ENCODE measurements around the gene EHD4.
A peak's percentile ranks its signal among the peaks of the same experiment; 100 is the strongest.

EHD4 gene

DNA sequence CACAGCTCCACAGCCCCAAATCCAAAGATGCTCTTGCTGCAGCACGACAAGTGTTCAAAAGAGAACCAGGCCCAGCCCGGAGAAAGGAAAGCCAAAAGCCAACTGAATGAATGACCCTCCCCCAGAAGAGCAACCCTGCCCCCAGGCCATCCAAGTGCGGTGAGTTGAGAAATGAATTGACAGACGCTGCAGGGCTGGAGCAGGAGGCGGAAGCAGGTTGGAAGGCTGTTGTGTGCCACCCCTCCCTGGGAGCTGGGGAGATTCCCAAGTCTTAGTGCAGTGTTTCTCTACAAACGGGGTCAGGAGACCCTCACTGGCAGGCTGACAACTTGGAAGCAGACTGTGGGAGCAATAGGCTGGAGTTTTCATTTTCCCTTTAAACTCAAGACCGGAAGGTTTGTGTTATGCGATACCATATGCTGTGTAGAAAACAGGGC, 75.0 kb downstream of the EHD4 start:
- H3K27ac ChIP-seq, result no peak overlapping the region
- no peak for TF ChIP-seq ZFX (IDR thresholded peaks at IDR 0.05)
- TF ChIP-seq CTCF (conservative IDR thresholded peaks at IDR 0.05), result no peak

DNA sequence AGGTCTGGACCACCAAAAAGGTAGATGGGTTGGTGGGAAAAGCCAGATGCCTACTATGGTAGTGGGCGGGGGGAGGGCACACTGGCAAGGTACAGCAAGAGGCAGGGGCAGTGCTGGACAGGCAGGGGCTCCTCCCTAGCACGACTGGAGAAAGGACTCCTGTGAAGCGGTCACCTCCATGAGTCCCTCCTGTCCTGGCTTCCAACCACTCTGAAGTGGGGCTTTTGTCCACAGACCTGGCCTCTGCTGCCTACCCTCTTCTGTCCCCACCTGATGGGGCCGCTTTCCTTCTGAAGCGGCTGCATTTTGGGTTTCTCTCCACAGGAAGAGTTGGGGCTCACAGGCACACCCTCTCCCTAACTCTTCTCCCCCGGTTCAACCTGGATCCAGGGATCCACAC, 75.8 kb downstream of the EHD4 start:
- no peak overlapping the region for H3K27ac ChIP-seq
- TF ChIP-seq CTCF (conservative IDR thresholded peaks at IDR 0.05), result no peak
- no peak for TF ChIP-seq ZFX (IDR thresholded peaks at IDR 0.05)

GRCh38 chr15:41895957-41896356, 76.4 kb downstream of the EHD4 start:
- no peak for TF ChIP-seq CTCF (conservative IDR thresholded peaks at IDR 0.05)
- TF ChIP-seq ZFX (IDR thresholded peaks at IDR 0.05), result no peak
- no peak overlapping the region for H3K27ac ChIP-seq

DNA sequence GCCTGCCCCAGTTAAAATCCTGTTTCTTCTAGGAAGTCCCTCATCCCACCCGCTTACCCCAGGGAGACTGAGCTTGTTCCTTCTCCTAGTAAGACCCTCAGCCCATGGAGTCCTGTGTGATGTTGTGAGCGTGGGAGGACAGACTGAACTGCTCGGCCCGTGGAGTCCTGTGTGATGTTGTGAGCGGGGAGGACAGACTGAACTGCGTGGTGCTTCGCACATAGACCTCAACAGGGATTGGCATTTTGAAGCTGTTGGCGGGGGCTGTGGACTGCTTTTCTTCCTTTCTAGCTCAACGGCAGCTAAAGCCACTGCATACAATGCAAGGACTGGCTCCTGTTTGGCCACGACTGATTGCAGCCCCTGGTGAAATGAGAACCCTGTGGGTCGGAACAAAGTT, 76.9 kb downstream of the EHD4 start:
- no peak for TF ChIP-seq CTCF (conservative IDR thresholded peaks at IDR 0.05)
- no peak for TF ChIP-seq ZFX (IDR thresholded peaks at IDR 0.05)
- no peak overlapping the region for H3K27ac ChIP-seq

GRCh38 chr15:41894791-41895463, 77.4 kb downstream of the EHD4 start:
- TF ChIP-seq ZFX (IDR thresholded peaks at IDR 0.05) (no peak), CTCF (conservative IDR thresholded peaks at IDR 0.05) (no peak)
- no peak overlapping the region for H3K27ac ChIP-seq

DNA sequence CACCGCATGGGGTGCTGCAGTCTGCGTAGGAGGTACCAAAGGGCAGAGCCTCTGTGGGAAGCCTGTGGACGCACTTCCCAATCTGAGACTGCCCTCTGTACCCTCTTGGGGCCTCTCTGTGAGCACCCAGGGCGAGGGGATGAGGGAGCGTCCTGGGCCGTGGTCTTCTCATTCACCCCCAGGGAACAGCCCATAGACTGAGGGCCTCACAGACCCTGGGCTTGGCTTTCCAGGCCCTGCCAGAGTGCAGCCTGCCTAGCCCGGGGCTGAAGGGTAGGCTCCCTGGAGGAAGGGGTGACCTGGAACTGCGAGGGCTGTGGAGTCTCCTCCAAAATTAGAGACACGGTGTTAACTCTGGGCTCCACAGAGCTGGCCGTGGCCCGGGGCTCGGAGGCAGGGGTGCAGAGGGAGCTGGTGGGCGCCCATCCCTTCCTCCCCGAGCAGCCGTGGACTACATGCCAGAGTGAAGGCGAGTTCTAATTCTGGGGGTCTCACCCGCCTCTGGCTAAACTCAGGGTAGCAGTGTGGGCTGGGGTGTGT, 78.0 kb downstream of the EHD4 start:
- TF ChIP-seq ZFX (IDR thresholded peaks at IDR 0.05) (no peak), CTCF (conservative IDR thresholded peaks at IDR 0.05) (no peak)
- no peak overlapping the region for H3K27ac ChIP-seq

GRCh38 chr15:41893422-41894250, 78.7 kb downstream of the EHD4 start, which contains the start of gene SPTBN5:
Gene SPTBN5 (minus strand): TSS chr15:41894053. CDS start chr15:41893497, 556 bp downstream.
- TF ChIP-seq CTCF (conservative IDR thresholded peaks at IDR 0.05) (no peak), ZFX (IDR thresholded peaks at IDR 0.05) (no peak)
- peak within 1 kb of the TSS; percentile 5 for H3K27ac ChIP-seq
